HepG2 (cell line): ENCODE results near the gene SH3PXD2A. TPM values are rescaled to one million over a fixed set of nuclear protein-coding genes. Genes with fewer than 3 reads are reported as not detected.

Experiments
- ATAC-seq: fragments of 200-7000 bp; cut with Tn5 transposase; 3 replicates; pipeline ENCODE4 v1.9.1; 2020; ENCODE audit warnings: mild to moderate bottlenecking, moderate library complexity
- Bru-seq: library from RNA; stranded (reverse); fragments of 400-500 nt; gene quantifications from one replicate; lab custom pipeline; 2021; lab: Mats Ljungman, UMichigan
- BruChase-seq, 2 experiments: library from RNA; stranded (reverse); fragments of 400-500 nt; gene quantifications; one replicate each; lab custom pipeline; 2021; lab: Mats Ljungman, UMichigan
- BruUV-seq: library from RNA; stranded (reverse); fragments of 400-500 nt; replicated peaks from 2 replicates; lab custom pipeline; 2021; lab: Mats Ljungman, UMichigan
- CTCF ChIA-PET: fragments of 300-600 bp; formaldehyde crosslinking; extraction: SDS; loops from one replicate; lab custom pipeline; 2021; ENCODE audit warnings: low total read pairs, inconsistent platforms, low intra/inter-chr PET ratio; lab: Yijun Ruan, JAX
- POLR2A ChIA-PET: fragments of 350-600 bp; sonication (Branson Sonifier 250); formaldehyde crosslinking; loops from one replicate; lab custom pipeline; 2020; ENCODE audit warnings: antibody characterized with exemption, inconsistent platforms; lab: Yijun Ruan, JAX
- DNase-seq: peaks from one replicate; pipeline ENCODE4 v3.0.0-alpha.2; 2015; ENCODE audit warnings: low spot score
- FAIRE-seq: peaks from 3 replicates; lab custom pipeline; 2011; peaks lifted over from hg19 to GRCh38; lab: Jason Lieb, UNC
- H2AFZ ChIP-seq: one replicate; pipeline ENCODE4 v1.6.1; 2011; ENCODE audit warnings: low read length, inconsistent platforms
- H3K27ac ChIP-seq: fragments of 300-600 bp; 3 replicates; pipeline ENCODE4 v1.8.0; 2011; ENCODE audit warnings: mixed run types, mild to moderate bottlenecking, mixed read lengths, low read length, inconsistent platforms; ENCODE audit not compliant: insufficient read depth; ENCODE audit errors: extremely low read length
- H3K27me3 ChIP-seq, 2 experiments: fragments of 200-600 bp in 1 of 2; 2 replicates in 1 of 2; 3 replicates in 1 of 2; pipeline versions ENCODE4 v1.6.0 to v1.8.0; 2011; ENCODE audit warnings: low read length in 2 of 2, mild to moderate bottlenecking in 2 of 2, moderate library complexity in 2 of 2, inconsistent platforms in 1 of 2; ENCODE audit not compliant: insufficient read depth in 2 of 2, control insufficient read depth in 1 of 2
- H3K36me3 ChIP-seq, 2 experiments: fragments of 200-600 bp in 1 of 2; replicated peaks in 1 of 2; 2 replicates in 1 of 2; 3 replicates in 1 of 2; pipeline versions ENCODE4 v1.5.1 to v1.8.0; 2011; ENCODE audit warnings: low read length in 2 of 2, inconsistent platforms in 1 of 2; ENCODE audit not compliant: insufficient read depth in 2 of 2, control insufficient read depth in 1 of 2
- H3K4me1 ChIP-seq: 2 replicates; pipeline ENCODE4 v1.5.1; 2012; ENCODE audit warnings: low read length, inconsistent platforms; ENCODE audit not compliant: insufficient read depth
- H3K4me2 ChIP-seq: 2 replicates; pipeline ENCODE4 v1.6.0; 2011; ENCODE audit warnings: low read depth, low read length, inconsistent platforms
- H3K4me3 ChIP-seq, 3 experiments: fragments of 200-600 bp in 1 of 3; sonication (generic), shearing (Covaris generic) in 1 of 3; replicated peaks in 1 of 3; 2 replicates each; pipeline ENCODE4 v1.5.1; 2011 to 2016; ENCODE audit warnings: low read length in 3 of 3, inconsistent platforms in 2 of 3, low read depth in 2 of 3, mild to moderate bottlenecking in 2 of 3, control low read depth in 1 of 3, mixed read lengths in 1 of 3; ENCODE audit not compliant: insufficient read depth in 1 of 3
- H3K79me2 ChIP-seq: one replicate; pipeline ENCODE4 v1.6.1; 2011; ENCODE audit warnings: low read length, inconsistent platforms; ENCODE audit not compliant: insufficient read depth
- H3K9ac ChIP-seq: 2 replicates; pipeline ENCODE4 v1.6.0; 2011; ENCODE audit warnings: mild to moderate bottlenecking, low read depth, low read length, inconsistent platforms; ENCODE audit not compliant: insufficient read depth
- H3K9me3 ChIP-seq: 2 replicates; pipeline ENCODE4 v1.5.1; 2012; ENCODE audit warnings: mild to moderate bottlenecking, low read length
- H4K20me1 ChIP-seq: 2 replicates; pipeline ENCODE4 v1.6.0; 2011; ENCODE audit warnings: inconsistent platforms, mild to moderate bottlenecking, low read length, moderate library complexity; ENCODE audit not compliant: insufficient read depth
- GABPB1 ChIP-seq: IDR thresholded peaks from 2 replicates; pipeline ENCODE4 v1.6.1; 2016; ENCODE audit warnings: mild to moderate bottlenecking, missing genetic modification reagents, moderate library complexity, missing compliant biosample characterization
- KDM3A ChIP-seq: IDR thresholded peaks from 2 replicates; pipeline ENCODE4 v1.6.1; 2018; ENCODE audit warnings: low read depth, missing compliant biosample characterization
- SAP130 ChIP-seq: IDR thresholded peaks from 2 replicates; pipeline ENCODE4 v1.6.1; 2016; ENCODE audit warnings: low read depth
- SIN3A ChIP-seq: IDR thresholded peaks from 2 replicates; pipeline ENCODE4 v1.6.1; 2011; ENCODE audit warnings: low read depth, mild to moderate bottlenecking, control low read depth, low read length, borderline replicate concordance
- SIX1 ChIP-seq: sonication (generic); formaldehyde crosslinking; IDR thresholded peaks from 2 replicates; pipeline ENCODE4 v1.4.0; 2020; ENCODE audit warnings: missing genetic modification reagents, borderline replicate concordance
- SP1 ChIP-seq, 2 experiments: fragments of 450-650 bp in 1 of 2; sonication (generic) in 1 of 2; formaldehyde crosslinking in 1 of 2; IDR thresholded peaks; 2 replicates each; pipeline versions ENCODE4 v1.4.0 to v1.6.1; 2016 to 2020; ENCODE audit warnings: missing genetic modification reagents in 1 of 2
- ZNF124 ChIP-seq: sonication (generic); formaldehyde crosslinking; IDR thresholded peaks from 2 replicates; pipeline ENCODE4 v1.4.0; 2020; ENCODE audit warnings: missing genetic modification reagents
- ZNF816 ChIP-seq: sonication (generic); formaldehyde crosslinking; IDR thresholded peaks from 2 replicates; pipeline ENCODE4 v1.8.0; 2022; ENCODE audit warnings: missing genetic modification reagents, mild to moderate bottlenecking, borderline replicate concordance
- WGBS: methylation state at CpG from one replicate; pipeline ENCODE4 v1.1.6; 2017; ENCODE audit warnings: low lambda C conversion rate; 5-methylcytosine and 5-hydroxymethylcytosine counted together
- in situ Hi-C: cut with HindIII; loops from 2 replicates; pipeline ENCODE4 v1.10.0; 2017; ENCODE audit warnings: low pct_unique_long_range_greater_than_20kb; ENCODE audit not compliant: extremely low pct_ligation_motif_present
- intact Hi-C: fragments of 100-400 bp; cut with micrococcal nuclease; formaldehyde crosslinking; loops from one replicate; pipeline ENCODE4 v1.10.0; 2022; ENCODE audit not compliant: unreplicated experiment
- long read RNA-seq, 2 experiments: library from RNA in 1 of 2; library from polyadenylated mRNA in 1 of 2; stranded (forward) in 1 of 2; unstranded in 1 of 2; transcript quantifications; one replicate each; pipeline ENCODE4 v2.0.0, GENCODE V29; 2019 to 2022
- polyA minus RNA-seq, 3 experiments: library from RNA; depleted of rRNA, polyadenylated mRNA; stranded (reverse); fragments of >200 nt; gene quantifications; 2 replicates each; pipeline ENCODE4 v1.2.3, GENCODE V29; 2011; ENCODE audit warnings: low replicate concordance in 1 of 3
- polyA plus RNA-seq, 8 experiments: library from polyadenylated mRNA; depleted of rRNA in 3 of 8; stranded (reverse) in 7 of 8; unstranded in 1 of 8; fragments of >200 nt; fragmentation: Illumina TruSeq in 4 of 8; extraction: Trizol in 4 of 8; gene quantifications; 2 replicates each; pipeline versions ENCODE4 v1.2.1 to v1.2.3, GENCODE V29; 2011 to 2016; ENCODE audit warnings: low read depth in 4 of 8, missing spikeins in 1 of 8, mixed read lengths in 1 of 8; ENCODE audit not compliant: insufficient read depth in 1 of 8
- total RNA-seq, 5 experiments: library from RNA; depleted of rRNA; stranded (reverse); fragments of >200 nt; fragmentation: Illumina TruSeq; extraction: Trizol; gene quantifications; 2 replicates each; pipeline ENCODE4 v1.2.3, GENCODE V29; 2016; ENCODE audit warnings: low read depth in 1 of 5
- TF ChIP-seq, protein P1 (sequence below): conservative IDR thresholded peaks from 2 replicates; pipeline ENCODE4 v1.6.1; 2018; ENCODE audit warnings: missing genetic modification reagents
- TF ChIP-seq, protein P2 (sequence below): sonication (generic); formaldehyde crosslinking; IDR thresholded peaks from 2 replicates; pipeline ENCODE4 v1.4.0; 2020; ENCODE audit warnings: missing genetic modification reagents

The SH3PXD2A gene, protein sequence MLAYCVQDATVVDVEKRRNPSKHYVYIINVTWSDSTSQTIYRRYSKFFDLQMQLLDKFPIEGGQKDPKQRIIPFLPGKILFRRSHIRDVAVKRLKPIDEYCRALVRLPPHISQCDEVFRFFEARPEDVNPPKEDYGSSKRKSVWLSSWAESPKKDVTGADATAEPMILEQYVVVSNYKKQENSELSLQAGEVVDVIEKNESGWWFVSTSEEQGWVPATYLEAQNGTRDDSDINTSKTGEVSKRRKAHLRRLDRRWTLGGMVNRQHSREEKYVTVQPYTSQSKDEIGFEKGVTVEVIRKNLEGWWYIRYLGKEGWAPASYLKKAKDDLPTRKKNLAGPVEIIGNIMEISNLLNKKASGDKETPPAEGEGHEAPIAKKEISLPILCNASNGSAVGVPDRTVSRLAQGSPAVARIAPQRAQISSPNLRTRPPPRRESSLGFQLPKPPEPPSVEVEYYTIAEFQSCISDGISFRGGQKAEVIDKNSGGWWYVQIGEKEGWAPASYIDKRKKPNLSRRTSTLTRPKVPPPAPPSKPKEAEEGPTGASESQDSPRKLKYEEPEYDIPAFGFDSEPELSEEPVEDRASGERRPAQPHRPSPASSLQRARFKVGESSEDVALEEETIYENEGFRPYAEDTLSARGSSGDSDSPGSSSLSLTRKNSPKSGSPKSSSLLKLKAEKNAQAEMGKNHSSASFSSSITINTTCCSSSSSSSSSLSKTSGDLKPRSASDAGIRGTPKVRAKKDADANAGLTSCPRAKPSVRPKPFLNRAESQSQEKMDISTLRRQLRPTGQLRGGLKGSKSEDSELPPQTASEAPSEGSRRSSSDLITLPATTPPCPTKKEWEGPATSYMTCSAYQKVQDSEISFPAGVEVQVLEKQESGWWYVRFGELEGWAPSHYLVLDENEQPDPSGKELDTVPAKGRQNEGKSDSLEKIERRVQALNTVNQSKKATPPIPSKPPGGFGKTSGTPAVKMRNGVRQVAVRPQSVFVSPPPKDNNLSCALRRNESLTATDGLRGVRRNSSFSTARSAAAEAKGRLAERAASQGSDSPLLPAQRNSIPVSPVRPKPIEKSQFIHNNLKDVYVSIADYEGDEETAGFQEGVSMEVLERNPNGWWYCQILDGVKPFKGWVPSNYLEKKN
- total RNA-seq (2016; rRNA removed; fragmentation: Illumina TruSeq; extraction: Trizol): 11.3 and 11.9 TPM in 2 replicates
- 4.0 and 4.5 TPM in 2 replicates for total RNA-seq (2016; cell fraction: cytosol; rRNA removed; fragmentation: Illumina TruSeq; extraction: Trizol; ENCODE audit: low read depth)
- total RNA-seq (2016; cell fraction: insoluble cytoplasmic fraction; rRNA removed; fragmentation: Illumina TruSeq; extraction: Trizol): 9.8 and 11.8 TPM in 2 replicates
- 5.9 and 6.1 TPM in 2 replicates for total RNA-seq (2016; cell fraction: membrane; rRNA removed; fragmentation: Illumina TruSeq; extraction: Trizol)
- 16.3 and 19.2 TPM in 2 replicates for total RNA-seq (2016; cell fraction: nucleus; rRNA removed; fragmentation: Illumina TruSeq; extraction: Trizol)
- 11.1 and 12.3 TPM in 2 replicates for polyA plus RNA-seq (2011; rRNA removed)
- polyA plus RNA-seq (2011; cell fraction: cytosol; rRNA removed): 6.6 and 7.4 TPM in 2 replicates
- polyA plus RNA-seq (2011; cell fraction: nucleus; rRNA removed): 57.1 and 64.0 TPM in 2 replicates
- 17.1 and 19.3 TPM in 2 replicates for polyA plus RNA-seq (2012)
- 0.71 and 0.86 TPM in 2 replicates for polyA plus RNA-seq (2016; cell fraction: cytosol; fragmentation: Illumina TruSeq; extraction: Trizol; ENCODE audit: low read depth)
- 12.9 and 16.7 TPM in 2 replicates for polyA plus RNA-seq (2016; cell fraction: insoluble cytoplasmic fraction; fragmentation: Illumina TruSeq; extraction: Trizol; ENCODE audit: low read depth)
- polyA plus RNA-seq (2016; cell fraction: membrane; fragmentation: Illumina TruSeq; extraction: Trizol; ENCODE audit: low read depth): 3.4 and 3.5 TPM in 2 replicates
- 64.6 and 72.1 TPM in 2 replicates for polyA plus RNA-seq (2016; cell fraction: nucleus; fragmentation: Illumina TruSeq; extraction: Trizol; ENCODE audit: insufficient read depth, low read depth)
- polyA minus RNA-seq (2011; rRNA and poly(A)+ RNA removed; ENCODE audit: low replicate concordance): 15.4 and 19.2 TPM in 2 replicates
- 13.5 and 14.3 TPM in 2 replicates for polyA minus RNA-seq (2011; cell fraction: cytosol; rRNA and poly(A)+ RNA removed)
- 19.7 and 22.9 TPM in 2 replicates for polyA minus RNA-seq (2011; cell fraction: nucleus; rRNA and poly(A)+ RNA removed)
- percentile 82 among the genes with signal in this experiment for Bru-seq, nascent RNA
- percentile 82 among the genes with signal in this experiment for BruChase-seq, experiment 1, labeled RNA remaining after a 6-hour chase
- percentile 82 among the genes with signal in this experiment for BruChase-seq, experiment 2, labeled RNA remaining after a 2-hour chase
- long read RNA-seq, experiment 1, partial matches to known transcripts: 0 of 14 reads
- long read RNA-seq, experiment 1, other reads (novel, unspliced or antisense): 14 of 14 reads
- long read RNA-seq, experiment 2, partial matches to known transcripts: 10 of 64 reads
- long read RNA-seq, experiment 2, other reads (novel, unspliced or antisense): 54 of 64 reads

DNA sequence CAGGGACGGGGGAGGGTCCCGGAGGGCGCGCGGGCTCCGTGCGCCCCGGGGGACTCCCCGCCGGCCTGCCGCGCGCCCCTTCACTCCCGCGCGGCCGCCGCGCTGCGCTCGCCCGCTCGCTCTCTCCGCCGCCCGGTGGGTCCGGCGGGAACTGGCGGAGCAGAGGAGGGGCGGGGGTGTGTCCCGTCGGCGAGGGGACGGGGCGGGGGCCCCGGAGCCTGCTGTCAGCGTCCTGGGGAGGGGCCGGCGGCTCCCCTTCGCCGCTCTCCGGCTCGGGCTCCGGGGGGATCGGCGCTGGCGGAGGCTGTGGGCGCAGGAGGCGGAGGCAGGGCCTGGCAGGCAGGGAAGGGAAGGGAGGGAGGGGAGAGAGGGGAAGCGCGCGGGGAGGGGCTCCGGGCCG is at the start of gene SH3PXD2A:
TSS of gene SH3PXD2A (minus strand) at position 153 of the 400 bp plus-strand sequence. CDS start 310 bp downstream, outside the sequence.
- ATAC-seq: peak; percentile 45
- in situ Hi-C loops: loop anchor here (5.0 kb wide), 2 partner anchors 63 to 143 kb away; no protein-coding TSS in a partner anchor
- no peaks in the 10 kb centered on the region for H3K9me3 ChIP-seq
- peak within 1 kb of the TSS; percentile 94 for H3K4me2 ChIP-seq
- BruUV-seq: no TSS peak
- H3K27me3 ChIP-seq: no peaks in the 10 kb centered on the region; a peak in 1 of 5 replicates
- peak; percentile 19 for DNase-seq
- peak within 1 kb of the TSS; percentile 87 to 93 (median 92) for H3K4me3 ChIP-seq
- H2AFZ ChIP-seq: no peak within 1 kb of the TSS
- H3K9ac ChIP-seq: peak within 1 kb of the TSS; percentile 74
- POLR2A ChIA-PET: interaction anchor here (0.9 to 6.8 kb wide), 14 partner anchors 12 to 196 kb away, joined by 3 to 107 read pairs (median 6); no protein-coding TSS in a partner anchor
- peaks cover 7 to 21% of the 10 kb centered on the region in 2 experiments for H3K36me3 ChIP-seq
- H3K4me1 ChIP-seq: peaks cover 69% of the 10 kb centered on the region
- peak within 1 kb of the TSS; percentile 76 for H3K27ac ChIP-seq
- peaks cover 22% of the 10 kb centered on the region for H4K20me1 ChIP-seq
- 2% methylated on average over 7 of the region's 54 CpGs for WGBS
- no peak for FAIRE-seq
- intact Hi-C loops: loop anchor here (1.0 kb wide), 1 partner anchor 96 kb away; no protein-coding TSS in a partner anchor
- CTCF ChIA-PET: interaction anchor here (1.5 kb wide), 1 partner anchor 142 kb away, joined by 5 read pairs; no protein-coding TSS in a partner anchor
- peaks cover 46% of the 10 kb centered on the region for H3K79me2 ChIP-seq
- TF ChIP-seq ZNF124 (no peak), SAP130 (CRISPR knock-in tag) (peak; percentile 55; the same call in 1 of the 2 replicates), KDM3A (CRISPR knock-in tag) (0 out of 2 replicates have a peak, but pooled peaks have one; percentile 11), SIX1 (CRISPR knock-in tag) (no peak), SIN3A (0 out of 2 replicates have a peak, but pooled peaks have one; percentile 6), GABPB1 (CRISPR knock-in tag) (peak; percentile 36; the same call in 1 of the 2 replicates), SP1 (IDR thresholded peaks at IDR 0.05) (no peak), SP1 (CRISPR knock-in tag; IDR thresholded peaks at IDR 0.05) (peak; percentile 32; the same call in 1 of the 2 replicates), ZNF816 (CRISPR knock-in tag) (0 out of 2 replicates have a peak, but pooled peaks have one; percentile 0)
- TF ChIP-seq, protein P1, sequence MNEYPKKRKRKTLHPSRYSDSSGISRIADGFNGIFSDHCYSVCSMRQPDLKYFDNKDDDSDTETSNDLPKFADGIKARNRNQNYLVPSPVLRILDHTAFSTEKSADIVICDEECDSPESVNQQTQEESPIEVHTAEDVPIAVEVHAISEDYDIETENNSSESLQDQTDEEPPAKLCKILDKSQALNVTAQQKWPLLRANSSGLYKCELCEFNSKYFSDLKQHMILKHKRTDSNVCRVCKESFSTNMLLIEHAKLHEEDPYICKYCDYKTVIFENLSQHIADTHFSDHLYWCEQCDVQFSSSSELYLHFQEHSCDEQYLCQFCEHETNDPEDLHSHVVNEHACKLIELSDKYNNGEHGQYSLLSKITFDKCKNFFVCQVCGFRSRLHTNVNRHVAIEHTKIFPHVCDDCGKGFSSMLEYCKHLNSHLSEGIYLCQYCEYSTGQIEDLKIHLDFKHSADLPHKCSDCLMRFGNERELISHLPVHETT (CRISPR knock-in tag): 0 out of 2 replicates have a peak, but pooled peaks have one; percentile 47
- TF ChIP-seq, protein P2, sequence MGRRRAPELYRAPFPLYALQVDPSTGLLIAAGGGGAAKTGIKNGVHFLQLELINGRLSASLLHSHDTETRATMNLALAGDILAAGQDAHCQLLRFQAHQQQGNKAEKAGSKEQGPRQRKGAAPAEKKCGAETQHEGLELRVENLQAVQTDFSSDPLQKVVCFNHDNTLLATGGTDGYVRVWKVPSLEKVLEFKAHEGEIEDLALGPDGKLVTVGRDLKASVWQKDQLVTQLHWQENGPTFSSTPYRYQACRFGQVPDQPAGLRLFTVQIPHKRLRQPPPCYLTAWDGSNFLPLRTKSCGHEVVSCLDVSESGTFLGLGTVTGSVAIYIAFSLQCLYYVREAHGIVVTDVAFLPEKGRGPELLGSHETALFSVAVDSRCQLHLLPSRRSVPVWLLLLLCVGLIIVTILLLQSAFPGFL (CRISPR knock-in tag): no peak
